Hepatocyte (in vitro differentiated cells): ENCODE data around the gene TSR3. TPM values are rescaled to one million over a fixed set of nuclear protein-coding genes. Genes with fewer than 3 reads are reported as not detected.
"Not testable (repeated sequence)": the region's sequence is repeated elsewhere in the genome, so short reads cannot be mapped to it uniquely, and the experiment has no call there.

Experiments used
- DNase-seq: peaks from one replicate; pipeline ENCODE4 v3.0.0-alpha.2; 2016; ENCODE audit warnings: low spot score
- H2AFZ ChIP-seq: fragments of 200-600 bp; sonication (generic); 2 replicates; pipeline ENCODE4 v1.6.0; 2016; ENCODE audit warnings: antibody characterized with exemption, mild to moderate bottlenecking
- H3K27ac ChIP-seq: fragments of 200-600 bp; sonication (generic); 2 replicates; pipeline ENCODE4 v1.5.1; 2016; ENCODE audit warnings: mild to moderate bottlenecking
- H3K27me3 ChIP-seq: fragments of 200-600 bp; sonication (generic); 2 replicates; pipeline ENCODE4 v1.6.1; 2016
- H3K36me3 ChIP-seq: fragments of 200-600 bp; sonication (generic); replicated peaks from 2 replicates; pipeline ENCODE4 v1.5.1; 2016; ENCODE audit warnings: low read depth; ENCODE audit not compliant: insufficient read depth
- H3K4me1 ChIP-seq: fragments of 200-600 bp; sonication (generic); 2 replicates; pipeline ENCODE4 v1.5.1; 2016; ENCODE audit warnings: mild to moderate bottlenecking, moderate library complexity; ENCODE audit not compliant: insufficient read depth
- H3K4me2 ChIP-seq: fragments of 200-600 bp; sonication (generic); 2 replicates; pipeline ENCODE4 v1.6.0; 2016
- H3K4me3 ChIP-seq: fragments of 200-600 bp; sonication (generic); 2 replicates; pipeline ENCODE4 v1.5.1; 2016; ENCODE audit warnings: mild to moderate bottlenecking
- H3K79me2 ChIP-seq: fragments of 200-600 bp; sonication (generic); 2 replicates; pipeline ENCODE4 v1.6.0; 2017; ENCODE audit warnings: mild to moderate bottlenecking
- H3K9me2 ChIP-seq: fragments of 200-600 bp; sonication (generic); replicated peaks from 2 replicates; pipeline ENCODE4 v1.6.0; 2017; ENCODE audit warnings: mild to moderate bottlenecking; ENCODE audit not compliant: insufficient read depth
- H3K9me3 ChIP-seq: fragments of 200-600 bp; sonication (generic); 2 replicates; pipeline ENCODE4 v1.5.1; 2016; ENCODE audit warnings: low read depth, mild to moderate bottlenecking
- H4K20me1 ChIP-seq: fragments of 200-600 bp; sonication (generic); 2 replicates; pipeline ENCODE4 v1.6.0; 2016; ENCODE audit warnings: mild to moderate bottlenecking; ENCODE audit not compliant: insufficient read depth, poor library complexity, severe bottlenecking
- EZH2 ChIP-seq: fragments of 200-600 bp; sonication (generic); IDR thresholded peaks from 2 replicates; pipeline ENCODE4 v1.6.1; 2016; ENCODE audit warnings: antibody characterized with exemption, mild to moderate bottlenecking, borderline replicate concordance
- EZH2phosphoT487 ChIP-seq: fragments of 200-600 bp; sonication (generic); IDR thresholded peaks from one replicate; pipeline ENCODE4 v1.6.1; 2018; ENCODE audit warnings: antibody characterized with exemption, mild to moderate bottlenecking, low read depth, moderate library complexity; ENCODE audit not compliant: unreplicated experiment, severe bottlenecking
- WGBS: methylation state at CpG from one replicate; pipeline ENCODE4 v1.1.6; 2016; ENCODE audit warnings: low lambda C conversion rate; ENCODE audit errors: missing lambda C conversion rate; 5-methylcytosine and 5-hydroxymethylcytosine counted together
- polyA plus RNA-seq: library from polyadenylated mRNA; unstranded; fragments of >200 nt; fragmentation: Nextera tagmentation; extraction: Ambion mirVana; gene quantifications from 2 replicates; pipeline ENCODE4 v1.2.1, GENCODE V29; 2016
- total RNA-seq: library from RNA; depleted of rRNA; stranded (reverse); fragments of >200 nt; gene quantifications from 2 replicates; pipeline ENCODE4 v1.2.3, GENCODE V29; 2014
- TF ChIP-seq, protein P1 (sequence below): fragments of 200-600 bp; sonication (generic); IDR thresholded peaks from 2 replicates; pipeline ENCODE4 v1.5.1; 2016; ENCODE audit warnings: antibody characterized with exemption, mild to moderate bottlenecking; ENCODE audit not compliant: poor library complexity

The TSR3 gene
- total and polyA plus RNA-seq, 2 experiments from 2014 or later: 73.0 to 137 TPM

DNA sequence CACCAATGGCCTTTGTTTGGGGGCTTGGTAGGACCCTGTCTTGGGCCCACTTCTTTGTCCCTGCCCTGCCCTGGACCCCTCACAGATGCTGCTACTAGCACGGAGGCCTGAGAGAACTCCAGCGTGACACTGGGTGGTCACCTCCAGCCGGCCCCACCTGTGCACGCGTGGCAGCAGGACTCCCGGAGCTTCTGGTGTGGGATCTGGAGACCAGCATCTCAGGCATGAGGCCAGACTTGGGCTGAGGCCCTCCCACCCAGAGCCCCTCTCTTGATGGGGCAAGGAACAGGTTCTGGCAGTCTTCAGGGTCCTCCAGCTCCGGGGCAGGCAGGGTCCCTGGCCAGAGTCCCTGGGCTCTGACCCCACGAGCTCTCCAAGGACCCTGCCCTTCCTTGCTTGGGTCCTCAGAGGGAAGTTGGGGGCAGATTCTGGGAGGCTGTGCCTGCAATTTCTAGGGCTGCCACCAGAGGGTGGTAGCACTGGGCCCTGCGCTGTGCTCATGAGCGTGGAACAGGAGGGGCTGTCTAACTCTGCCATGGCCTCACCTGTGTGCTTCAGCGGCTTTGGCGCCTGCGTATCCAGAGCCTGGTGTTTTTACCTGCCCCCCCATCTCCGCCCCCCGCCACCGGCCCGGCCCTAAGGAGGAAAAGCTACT is 21.3 kb downstream of the TSR3 start:
- Histone ChIP-seq H2AFZ (no peak overlapping the region), H3K27ac (no peak overlapping the region), H3K36me3 (no peaks in the 10 kb centered on the region), H3K4me2 (no peak overlapping the region), H3K9me2 (no peaks in the 10 kb centered on the region), H3K9me3 (no peaks in the 10 kb centered on the region), H3K79me2 (no peaks in the 10 kb centered on the region), H3K4me1 (peaks cover 25% of the 10 kb centered on the region), H4K20me1 (no peaks in the 10 kb centered on the region), H3K4me3 (no peak overlapping the region), H3K27me3 (peaks cover 40% of the 10 kb centered on the region)
- DNase-seq: no peak
- TF ChIP-seq EZH2phosphoT487: no peak
- TF ChIP-seq, protein P1, sequence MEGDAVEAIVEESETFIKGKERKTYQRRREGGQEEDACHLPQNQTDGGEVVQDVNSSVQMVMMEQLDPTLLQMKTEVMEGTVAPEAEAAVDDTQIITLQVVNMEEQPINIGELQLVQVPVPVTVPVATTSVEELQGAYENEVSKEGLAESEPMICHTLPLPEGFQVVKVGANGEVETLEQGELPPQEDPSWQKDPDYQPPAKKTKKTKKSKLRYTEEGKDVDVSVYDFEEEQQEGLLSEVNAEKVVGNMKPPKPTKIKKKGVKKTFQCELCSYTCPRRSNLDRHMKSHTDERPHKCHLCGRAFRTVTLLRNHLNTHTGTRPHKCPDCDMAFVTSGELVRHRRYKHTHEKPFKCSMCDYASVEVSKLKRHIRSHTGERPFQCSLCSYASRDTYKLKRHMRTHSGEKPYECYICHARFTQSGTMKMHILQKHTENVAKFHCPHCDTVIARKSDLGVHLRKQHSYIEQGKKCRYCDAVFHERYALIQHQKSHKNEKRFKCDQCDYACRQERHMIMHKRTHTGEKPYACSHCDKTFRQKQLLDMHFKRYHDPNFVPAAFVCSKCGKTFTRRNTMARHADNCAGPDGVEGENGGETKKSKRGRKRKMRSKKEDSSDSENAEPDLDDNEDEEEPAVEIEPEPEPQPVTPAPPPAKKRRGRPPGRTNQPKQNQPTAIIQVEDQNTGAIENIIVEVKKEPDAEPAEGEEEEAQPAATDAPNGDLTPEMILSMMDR: peak; percentile 40
- WGBS: 86% methylated on average over 16 of the region's 17 CpGs

DNA sequence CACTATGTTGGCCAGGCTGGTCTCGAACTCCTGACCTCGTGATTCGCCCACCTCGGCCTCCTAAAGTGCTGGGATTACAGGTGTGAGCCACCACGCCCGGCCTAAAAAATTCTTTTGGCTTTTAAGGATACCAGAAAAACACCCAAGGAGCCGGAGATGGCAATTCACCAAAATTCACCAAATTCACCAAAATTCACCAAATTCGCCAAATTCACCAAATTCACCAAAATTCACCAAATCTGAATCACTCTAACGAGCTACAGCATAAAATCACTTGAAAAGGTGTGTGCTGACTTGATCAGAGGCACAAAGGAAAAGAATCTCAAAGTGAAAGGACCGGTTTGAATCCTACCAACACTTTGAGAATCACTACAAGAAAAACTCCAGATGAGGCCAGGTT is 22.7 kb downstream of the TSR3 start:
- peaks cover 26% of the 10 kb centered on the region for H3K27me3 ChIP-seq
- 96% methylated on average over 10 of the region's 10 CpGs for WGBS

DNA sequence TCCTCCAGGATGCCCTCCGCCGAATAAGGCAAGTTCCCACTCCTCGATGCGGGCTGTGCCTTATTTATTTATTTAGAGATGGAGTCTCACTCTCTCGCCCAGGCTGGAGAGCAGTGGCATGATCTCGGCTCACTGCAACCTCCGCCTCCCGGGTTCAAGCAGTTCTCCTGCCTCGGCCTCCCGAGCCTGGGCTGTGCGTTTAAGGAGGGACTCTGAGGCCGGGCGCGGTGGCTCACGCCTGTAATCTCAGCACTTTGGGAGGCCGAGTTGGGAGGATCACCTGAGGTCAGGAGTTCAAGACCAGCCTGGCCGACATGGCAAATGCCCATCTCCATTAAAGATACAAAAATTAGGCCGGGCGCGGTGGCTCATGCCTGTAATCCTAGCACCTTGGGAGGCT is 23.5 kb downstream of the TSR3 start:
- not testable (repeated sequence) for H3K36me3 ChIP-seq, H3K79me2 ChIP-seq, H3K27ac ChIP-seq, H4K20me1 ChIP-seq, H3K9me2 ChIP-seq, H3K9me3 ChIP-seq, DNase-seq, H2AFZ ChIP-seq, H3K4me3 ChIP-seq, H3K4me2 ChIP-seq
- peaks cover 20% of the 10 kb centered on the region for H3K4me1 ChIP-seq
- peaks cover 20% of the 10 kb centered on the region for H3K27me3 ChIP-seq
- 96% methylated on average over 20 of the region's 20 CpGs for WGBS

More for the DNA sequence above, 22.7 kb downstream of the TSR3 start:
- not testable (repeated sequence) for H3K27ac ChIP-seq, H3K36me3 ChIP-seq, H3K79me2 ChIP-seq, H3K4me2 ChIP-seq, H4K20me1 ChIP-seq, H2AFZ ChIP-seq, H3K4me3 ChIP-seq, H3K9me2 ChIP-seq, H3K9me3 ChIP-seq, DNase-seq
- H3K4me1 ChIP-seq: peaks cover 24% of the 10 kb centered on the region

DNA sequence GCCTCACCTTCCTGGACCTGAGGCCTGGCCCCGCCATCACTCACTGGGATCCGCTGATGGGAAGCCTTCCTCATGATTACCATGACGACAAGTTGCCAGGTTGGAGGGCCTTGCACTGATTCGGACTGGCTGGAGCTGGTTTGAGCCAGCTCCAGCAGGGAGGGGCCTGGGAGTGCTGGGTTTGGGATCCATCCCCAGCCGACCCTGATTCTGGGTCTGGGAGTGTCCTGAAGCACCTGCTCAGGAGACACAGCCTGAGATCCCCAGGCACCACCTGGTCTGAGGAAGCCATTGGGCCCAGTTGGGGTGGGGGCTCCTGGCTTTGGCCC is 24.1 kb downstream of the TSR3 start:
- peaks cover 14% of the 10 kb centered on the region for H3K4me1 ChIP-seq
- no peaks in the 10 kb centered on the region for H3K9me2 ChIP-seq
- no peaks in the 10 kb centered on the region for H3K9me3 ChIP-seq
- 60% methylated on average over 5 of the region's 5 CpGs for WGBS
- no peak overlapping the region for H3K4me2 ChIP-seq
- TF ChIP-seq EZH2phosphoT487: no peak
- TF ChIP-seq, protein P1: no peak
- no peak for TF ChIP-seq EZH2
- H3K27me3 ChIP-seq: peaks cover 14% of the 10 kb centered on the region
- H3K79me2 ChIP-seq: no peaks in the 10 kb centered on the region
- peaks cover 8% of the 10 kb centered on the region for H4K20me1 ChIP-seq
- H2AFZ ChIP-seq: no peak overlapping the region
- no peak overlapping the region for H3K27ac ChIP-seq
- H3K4me3 ChIP-seq: no peak overlapping the region
- no peaks in the 10 kb centered on the region for H3K36me3 ChIP-seq
- DNase-seq: no peak
